Glutamatergic neuron (in vitro differentiated cells): ENCODE results near the gene KIF1A. TPM values are rescaled to one million over a fixed set of nuclear protein-coding genes. Genes with fewer than 3 reads are reported as not detected.

Experiments used
- DNase-seq: peaks from one replicate; pipeline ENCODE4 v3.0.0; 2022
- H3K27ac Mint-ChIP-seq: one replicate; pipeline ENCODE4 v1.8.0; 2020; ENCODE audit warnings: mild to moderate bottlenecking, mixed read lengths, inconsistent platforms; ENCODE audit not compliant: unreplicated experiment
- H3K27me3 Mint-ChIP-seq: one replicate; pipeline ENCODE4 v1.8.0; 2020; ENCODE audit warnings: mild to moderate bottlenecking, moderate library complexity, mixed read lengths, inconsistent platforms; ENCODE audit not compliant: unreplicated experiment
- H3K36me3 Mint-ChIP-seq: one replicate; pipeline ENCODE4 v1.8.0; 2020; ENCODE audit warnings: mild to moderate bottlenecking, mixed read lengths, inconsistent platforms; ENCODE audit not compliant: unreplicated experiment
- H3K4me1 Mint-ChIP-seq: one replicate; pipeline ENCODE4 v1.8.0; 2020; ENCODE audit warnings: mild to moderate bottlenecking, low read depth, mixed read lengths, inconsistent platforms; ENCODE audit not compliant: unreplicated experiment
- H3K4me3 Mint-ChIP-seq: one replicate; pipeline ENCODE4 v1.8.0; 2020; ENCODE audit warnings: mild to moderate bottlenecking, mixed read lengths, inconsistent platforms; ENCODE audit not compliant: unreplicated experiment
- H3K9me3 Mint-ChIP-seq: one replicate; pipeline ENCODE4 v1.8.0; 2020; ENCODE audit warnings: mild to moderate bottlenecking, moderate library complexity, mixed read lengths, inconsistent platforms; ENCODE audit not compliant: unreplicated experiment
- CTCF ChIP-seq: fragments of 200-600 bp; sonication (generic); IDR thresholded peaks from one replicate; pipeline ENCODE4 v1.5.0; 2021; ENCODE audit not compliant: partially characterized antibody, unreplicated experiment
- total RNA-seq: library from RNA; stranded (reverse); fragmentation: NEBNext Ultra II Directional; extraction: Animal tissue kit (Norgen Biotek cat#: 25700); gene quantifications from one replicate; pipeline ENCODE4 v1.2.1, GENCODE V29; 2021; ENCODE audit not compliant: unreplicated experiment

KIF1A gene
- total RNA-seq, 1 donor from 2014 or later, result 439 TPM

GRCh38 chr2:240760121-240760520, 59.9 kb downstream of the KIF1A start:
- no peaks in the 10 kb centered on the region for H3K4me1 Mint-ChIP-seq
- peaks cover 11% of the 10 kb centered on the region for H3K9me3 Mint-ChIP-seq
- H3K27ac Mint-ChIP-seq, result no peak overlapping the region
- no peak overlapping the region for H3K4me3 Mint-ChIP-seq
- H3K36me3 Mint-ChIP-seq, result no peaks in the 10 kb centered on the region
- no peak for DNase-seq
- no peak for TF ChIP-seq CTCF
- peaks cover 8% of the 10 kb centered on the region for H3K27me3 Mint-ChIP-seq

- Mint-ChIP-seq H3K27ac (no peak overlapping the region), H3K4me1 (no peaks in the 10 kb centered on the region), H3K4me3 (no peak overlapping the region), H3K27me3 (peaks cover 6% of the 10 kb centered on the region), H3K9me3 (peaks cover 7% of the 10 kb centered on the region), H3K36me3 (no peaks in the 10 kb centered on the region)
- no peak for TF ChIP-seq CTCF
- DNase-seq, result no peak
Observed at GRCh38 chr2:240759459-240759858, 60.6 kb downstream of the KIF1A start.

- no peak overlapping the region for H3K4me3 Mint-ChIP-seq
- peaks cover 12% of the 10 kb centered on the region for H3K27me3 Mint-ChIP-seq
- H3K27ac Mint-ChIP-seq, result no peak overlapping the region
- H3K4me1 Mint-ChIP-seq, result peaks cover 3% of the 10 kb centered on the region
- H3K36me3 Mint-ChIP-seq, result no peaks in the 10 kb centered on the region
- peaks cover 6% of the 10 kb centered on the region for H3K9me3 Mint-ChIP-seq
- no peak for DNase-seq
- TF ChIP-seq CTCF, result no peak
Observed at GRCh38 chr2:240757086-240757614, 62.9 kb downstream of the KIF1A start.

GRCh38 chr2:240752209-240752608, 67.8 kb downstream of the KIF1A start:
- peaks cover 27% of the 10 kb centered on the region for H3K27me3 Mint-ChIP-seq
- no peak for DNase-seq
- H3K4me3 Mint-ChIP-seq, result no peak overlapping the region
- H3K27ac Mint-ChIP-seq, result no peak overlapping the region
- no peaks in the 10 kb centered on the region for H3K36me3 Mint-ChIP-seq
- peaks cover 3% of the 10 kb centered on the region for H3K4me1 Mint-ChIP-seq
- H3K9me3 Mint-ChIP-seq, result peaks cover 17% of the 10 kb centered on the region
- TF ChIP-seq CTCF, result no peak

- Mint-ChIP-seq H3K4me1 (peaks cover 3% of the 10 kb centered on the region), H3K27ac (no peak overlapping the region), H3K36me3 (no peaks in the 10 kb centered on the region), H3K9me3 (peaks cover 14% of the 10 kb centered on the region), H3K4me3 (no peak overlapping the region), H3K27me3 (peaks cover 29% of the 10 kb centered on the region)
- DNase-seq, result no peak
- TF ChIP-seq CTCF, result no peak
Observed at GRCh38 chr2:240750409-240750808, 69.6 kb downstream of the KIF1A start.
